SK-N-SH treated with all-trans-retinoic acid at 6 μM for 48 hours (cell line): ENCODE data around the gene VPS51.

Experiments
- ATAC-seq: fragments of 200-7000 bp; cut with Tn5 transposase; 3 replicates; pipeline ENCODE4 v1.9.1; 2020; ENCODE audit warnings: mild to moderate bottlenecking, moderate library complexity
- ARNTL ChIP-seq: fragments of 450-650 bp; formaldehyde crosslinking; IDR thresholded peaks from 2 replicates; pipeline ENCODE4 v1.5.0; 2020; ENCODE audit warnings: low read depth, mild to moderate bottlenecking, moderate library complexity, borderline replicate concordance
- CREB5 ChIP-seq: fragments of 250-450 bp; sonication (Bioruptor Pico); IDR thresholded peaks from 2 replicates; pipeline ENCODE4 v1.5.1; 2020; ENCODE audit warnings: low read depth, mild to moderate bottlenecking, moderate library complexity
- CSDC2 ChIP-seq: fragments of 250-450 bp; sonication (Bioruptor Pico); IDR thresholded peaks from 2 replicates; pipeline ENCODE4 v1.5.0; 2020; ENCODE audit warnings: mild to moderate bottlenecking, moderate library complexity
- ESRRG ChIP-seq: fragments of 250-450 bp; sonication (Bioruptor Pico); IDR thresholded peaks from 2 replicates; pipeline ENCODE4 v1.6.1; 2021; ENCODE audit warnings: mild to moderate bottlenecking
- GLIS3 ChIP-seq: fragments of 250-450 bp; sonication (Bioruptor Pico); IDR thresholded peaks from 2 replicates; pipeline ENCODE4 v1.5.0; 2020; ENCODE audit warnings: mild to moderate bottlenecking, moderate library complexity
- ISL1 ChIP-seq: fragments of 250-450 bp; sonication (Bioruptor Pico); IDR thresholded peaks from 2 replicates; pipeline ENCODE4 v2.1.2; 2022; ENCODE audit warnings: mild to moderate bottlenecking, moderate library complexity
- OSR1 ChIP-seq: fragments of 250-450 bp; sonication (Bioruptor Pico); IDR thresholded peaks from 2 replicates; pipeline ENCODE4 v1.8.0; 2022; ENCODE audit warnings: moderate library complexity, mild to moderate bottlenecking, inconsistent platforms
- POU6F1 ChIP-seq: fragments of 250-450 bp; sonication (Bioruptor Pico); IDR thresholded peaks from 2 replicates; pipeline ENCODE4 v1.8.0; 2021; ENCODE audit warnings: low read depth, mild to moderate bottlenecking, moderate library complexity, borderline replicate concordance
- RARB ChIP-seq: fragments of 250-450 bp; sonication (Bioruptor Pico); IDR thresholded peaks from 2 replicates; pipeline ENCODE4 v1.8.0; 2021; ENCODE audit warnings: mild to moderate bottlenecking, moderate library complexity
- SNAI2 ChIP-seq: fragments of 250-450 bp; sonication (Bioruptor Pico); IDR thresholded peaks from 2 replicates; pipeline ENCODE4 v1.5.0; 2020; ENCODE audit warnings: mild to moderate bottlenecking, moderate library complexity
- TCF4 ChIP-seq: fragments of 250-450 bp; sonication (Bioruptor Pico); IDR thresholded peaks from 2 replicates; pipeline ENCODE4 v1.8.0; 2021; ENCODE audit warnings: mild to moderate bottlenecking, moderate library complexity, borderline replicate concordance
- TOX ChIP-seq: fragments of 250-450 bp; sonication (Bioruptor Pico); IDR thresholded peaks from 2 replicates; pipeline ENCODE4 v1.8.0; 2021; ENCODE audit warnings: mild to moderate bottlenecking, moderate library complexity, borderline replicate concordance
- ZC3H10 ChIP-seq: fragments of 250-450 bp; sonication (Bioruptor Pico); IDR thresholded peaks from 2 replicates; pipeline ENCODE4 v1.5.1; 2021; ENCODE audit warnings: mild to moderate bottlenecking, moderate library complexity
- ZFP3 ChIP-seq: fragments of 250-450 bp; sonication (Bioruptor Pico); IDR thresholded peaks from 2 replicates; pipeline ENCODE4 v1.5.0; 2020; ENCODE audit warnings: mild to moderate bottlenecking, moderate library complexity
- ZFP30 ChIP-seq: fragments of 450-650 bp; formaldehyde crosslinking; IDR thresholded peaks from 2 replicates; pipeline ENCODE4 v1.5.0; 2022; ENCODE audit warnings: mild to moderate bottlenecking, moderate library complexity
- ZNF565 ChIP-seq: fragments of 450-650 bp; formaldehyde crosslinking; conservative IDR thresholded peaks from 2 replicates; pipeline ENCODE4 v1.5.0; 2020; ENCODE audit warnings: low read depth, mild to moderate bottlenecking, moderate library complexity
- ZNF70 ChIP-seq: fragments of 450-650 bp; formaldehyde crosslinking; IDR thresholded peaks from 2 replicates; pipeline ENCODE4 v1.5.0; 2020; ENCODE audit warnings: mild to moderate bottlenecking, moderate library complexity
- ZNF8 ChIP-seq: fragments of 450-650 bp; formaldehyde crosslinking; IDR thresholded peaks from 2 replicates; pipeline ENCODE4 v1.5.0; 2020; ENCODE audit warnings: mild to moderate bottlenecking, moderate library complexity
- TF ChIP-seq, protein P1 (sequence below): fragments of 250-450 bp; sonication (Bioruptor Pico); IDR thresholded peaks from 2 replicates; pipeline ENCODE4 v1.8.0; 2020; ENCODE audit warnings: mild to moderate bottlenecking, moderate library complexity, borderline replicate concordance
- TF ChIP-seq, protein P2 (sequence below): fragments of 250-450 bp; sonication (Bioruptor Pico); IDR thresholded peaks from 2 replicates; pipeline ENCODE4 v1.5.0; 2020; ENCODE audit warnings: mild to moderate bottlenecking, moderate library complexity
- TF ChIP-seq, protein P3 (sequence below): fragments of 250-450 bp; sonication (Bioruptor Pico); IDR thresholded peaks from 2 replicates; pipeline ENCODE4 v1.5.1; 2021; ENCODE audit warnings: mild to moderate bottlenecking, moderate library complexity

Gene VPS51

GRCh38 chr11:65136515-65137096 lies 40.6 kb downstream of the VPS51 start:
- ATAC-seq = no peak
- TF ChIP-seq, protein P1, sequence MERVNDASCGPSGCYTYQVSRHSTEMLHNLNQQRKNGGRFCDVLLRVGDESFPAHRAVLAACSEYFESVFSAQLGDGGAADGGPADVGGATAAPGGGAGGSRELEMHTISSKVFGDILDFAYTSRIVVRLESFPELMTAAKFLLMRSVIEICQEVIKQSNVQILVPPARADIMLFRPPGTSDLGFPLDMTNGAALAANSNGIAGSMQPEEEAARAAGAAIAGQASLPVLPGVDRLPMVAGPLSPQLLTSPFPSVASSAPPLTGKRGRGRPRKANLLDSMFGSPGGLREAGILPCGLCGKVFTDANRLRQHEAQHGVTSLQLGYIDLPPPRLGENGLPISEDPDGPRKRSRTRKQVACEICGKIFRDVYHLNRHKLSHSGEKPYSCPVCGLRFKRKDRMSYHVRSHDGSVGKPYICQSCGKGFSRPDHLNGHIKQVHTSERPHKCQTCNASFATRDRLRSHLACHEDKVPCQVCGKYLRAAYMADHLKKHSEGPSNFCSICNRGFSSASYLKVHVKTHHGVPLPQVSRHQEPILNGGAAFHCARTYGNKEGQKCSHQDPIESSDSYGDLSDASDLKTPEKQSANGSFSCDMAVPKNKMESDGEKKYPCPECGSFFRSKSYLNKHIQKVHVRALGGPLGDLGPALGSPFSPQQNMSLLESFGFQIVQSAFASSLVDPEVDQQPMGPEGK = no peak
- TF ChIP-seq ESRRG (CRISPR knock-in tag) = no peak
- TF ChIP-seq ZNF70 (CRISPR knock-in tag) = no peak
- no peak for TF ChIP-seq TCF4 (CRISPR knock-in tag)
- TF ChIP-seq ISL1 (CRISPR knock-in tag) = no peak
- TF ChIP-seq ZNF565 (CRISPR knock-in tag) = no peak
- TF ChIP-seq CSDC2 = no peak
- TF ChIP-seq CREB5 = no peak
- no peak for TF ChIP-seq ZFP30
- TF ChIP-seq ARNTL (CRISPR knock-in tag) = no peak
- TF ChIP-seq POU6F1 (CRISPR knock-in tag) = no peak
- no peak for TF ChIP-seq TOX
- TF ChIP-seq SNAI2 (CRISPR knock-in tag) = no peak

DNA sequence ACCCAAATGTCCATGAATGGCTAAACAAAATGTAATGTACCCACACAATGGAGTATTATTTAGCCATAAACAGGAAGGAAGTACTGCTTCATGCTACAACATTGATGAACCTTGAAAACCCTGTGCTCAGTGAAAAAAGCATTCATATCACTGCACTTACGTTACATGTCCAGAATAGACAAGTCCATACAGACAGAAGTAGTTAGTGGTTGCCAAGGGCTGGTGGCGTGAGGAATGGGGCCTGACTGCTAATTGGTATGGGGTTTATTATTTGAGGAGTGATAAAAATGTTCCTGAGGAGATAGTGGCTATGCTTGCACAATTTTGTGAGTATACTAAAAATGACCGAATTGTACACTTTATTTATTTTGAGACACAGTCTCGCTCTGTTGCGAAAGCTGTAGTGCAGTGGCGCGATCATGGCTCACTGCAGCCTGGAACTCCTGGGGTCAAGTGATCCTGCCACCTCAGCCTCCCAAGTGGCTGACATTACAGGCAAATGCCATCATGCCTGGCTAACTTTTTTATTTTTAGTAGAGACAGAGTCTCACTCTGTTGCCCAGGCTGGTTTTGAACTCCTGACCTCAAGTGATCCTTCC lies 46.0 kb downstream of the VPS51 start:
- ATAC-seq = no peak
- TF ChIP-seq TOX (no peak), TCF4 (CRISPR knock-in tag) (no peak), ZC3H10 (CRISPR knock-in tag) (no peak), ARNTL (CRISPR knock-in tag) (no peak), RARB (no peak), GLIS3 (CRISPR knock-in tag) (no peak), ZNF565 (CRISPR knock-in tag) (no peak), OSR1 (CRISPR knock-in tag) (no peak), ESRRG (CRISPR knock-in tag) (no peak), ZFP30 (no peak), SNAI2 (CRISPR knock-in tag) (no peak), CREB5 (no peak), CSDC2 (no peak), ZNF8 (no peak), POU6F1 (CRISPR knock-in tag) (no peak), ZFP3 (CRISPR knock-in tag) (no peak), ISL1 (CRISPR knock-in tag) (no peak)
- TF ChIP-seq, protein P2, sequence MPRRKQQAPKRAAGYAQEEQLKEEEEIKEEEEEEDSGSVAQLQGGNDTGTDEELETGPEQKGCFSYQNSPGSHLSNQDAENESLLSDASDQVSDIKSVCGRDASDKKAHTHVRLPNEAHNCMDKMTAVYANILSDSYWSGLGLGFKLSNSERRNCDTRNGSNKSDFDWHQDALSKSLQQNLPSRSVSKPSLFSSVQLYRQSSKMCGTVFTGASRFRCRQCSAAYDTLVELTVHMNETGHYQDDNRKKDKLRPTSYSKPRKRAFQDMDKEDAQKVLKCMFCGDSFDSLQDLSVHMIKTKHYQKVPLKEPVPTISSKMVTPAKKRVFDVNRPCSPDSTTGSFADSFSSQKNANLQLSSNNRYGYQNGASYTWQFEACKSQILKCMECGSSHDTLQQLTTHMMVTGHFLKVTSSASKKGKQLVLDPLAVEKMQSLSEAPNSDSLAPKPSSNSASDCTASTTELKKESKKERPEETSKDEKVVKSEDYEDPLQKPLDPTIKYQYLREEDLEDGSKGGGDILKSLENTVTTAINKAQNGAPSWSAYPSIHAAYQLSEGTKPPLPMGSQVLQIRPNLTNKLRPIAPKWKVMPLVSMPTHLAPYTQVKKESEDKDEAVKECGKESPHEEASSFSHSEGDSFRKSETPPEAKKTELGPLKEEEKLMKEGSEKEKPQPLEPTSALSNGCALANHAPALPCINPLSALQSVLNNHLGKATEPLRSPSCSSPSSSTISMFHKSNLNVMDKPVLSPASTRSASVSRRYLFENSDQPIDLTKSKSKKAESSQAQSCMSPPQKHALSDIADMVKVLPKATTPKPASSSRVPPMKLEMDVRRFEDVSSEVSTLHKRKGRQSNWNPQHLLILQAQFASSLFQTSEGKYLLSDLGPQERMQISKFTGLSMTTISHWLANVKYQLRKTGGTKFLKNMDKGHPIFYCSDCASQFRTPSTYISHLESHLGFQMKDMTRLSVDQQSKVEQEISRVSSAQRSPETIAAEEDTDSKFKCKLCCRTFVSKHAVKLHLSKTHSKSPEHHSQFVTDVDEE = no peak
- TF ChIP-seq, protein P3, sequence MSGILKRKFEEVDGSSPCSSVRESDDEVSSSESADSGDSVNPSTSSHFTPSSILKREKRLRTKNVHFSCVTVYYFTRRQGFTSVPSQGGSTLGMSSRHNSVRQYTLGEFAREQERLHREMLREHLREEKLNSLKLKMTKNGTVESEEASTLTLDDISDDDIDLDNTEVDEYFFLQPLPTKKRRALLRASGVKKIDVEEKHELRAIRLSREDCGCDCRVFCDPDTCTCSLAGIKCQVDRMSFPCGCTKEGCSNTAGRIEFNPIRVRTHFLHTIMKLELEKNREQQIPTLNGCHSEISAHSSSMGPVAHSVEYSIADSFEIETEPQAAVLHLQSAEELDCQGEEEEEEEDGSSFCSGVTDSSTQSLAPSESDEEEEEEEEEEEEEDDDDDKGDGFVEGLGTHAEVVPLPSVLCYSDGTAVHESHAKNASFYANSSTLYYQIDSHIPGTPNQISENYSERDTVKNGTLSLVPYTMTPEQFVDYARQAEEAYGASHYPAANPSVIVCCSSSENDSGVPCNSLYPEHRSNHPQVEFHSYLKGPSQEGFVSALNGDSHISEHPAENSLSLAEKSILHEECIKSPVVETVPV (CRISPR knock-in tag) = no peak
- TF ChIP-seq, protein P1 = no peak
